ENCODE data around the gene TGDS. TPM values are rescaled to one million over a fixed set of nuclear protein-coding genes. Genes with fewer than 3 reads are reported as not detected.
"Not testable (repeated sequence)": the region's sequence is repeated elsewhere in the genome, so short reads cannot be mapped to it uniquely, and the experiment has no call there.

The TGDS gene, protein sequence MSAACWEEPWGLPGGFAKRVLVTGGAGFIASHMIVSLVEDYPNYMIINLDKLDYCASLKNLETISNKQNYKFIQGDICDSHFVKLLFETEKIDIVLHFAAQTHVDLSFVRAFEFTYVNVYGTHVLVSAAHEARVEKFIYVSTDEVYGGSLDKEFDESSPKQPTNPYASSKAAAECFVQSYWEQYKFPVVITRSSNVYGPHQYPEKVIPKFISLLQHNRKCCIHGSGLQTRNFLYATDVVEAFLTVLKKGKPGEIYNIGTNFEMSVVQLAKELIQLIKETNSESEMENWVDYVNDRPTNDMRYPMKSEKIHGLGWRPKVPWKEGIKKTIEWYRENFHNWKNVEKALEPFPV
- total RNA-seq, result 10 to 100 TPM; 15.8 to 25.2 (median 20.4) TPM

DNA sequence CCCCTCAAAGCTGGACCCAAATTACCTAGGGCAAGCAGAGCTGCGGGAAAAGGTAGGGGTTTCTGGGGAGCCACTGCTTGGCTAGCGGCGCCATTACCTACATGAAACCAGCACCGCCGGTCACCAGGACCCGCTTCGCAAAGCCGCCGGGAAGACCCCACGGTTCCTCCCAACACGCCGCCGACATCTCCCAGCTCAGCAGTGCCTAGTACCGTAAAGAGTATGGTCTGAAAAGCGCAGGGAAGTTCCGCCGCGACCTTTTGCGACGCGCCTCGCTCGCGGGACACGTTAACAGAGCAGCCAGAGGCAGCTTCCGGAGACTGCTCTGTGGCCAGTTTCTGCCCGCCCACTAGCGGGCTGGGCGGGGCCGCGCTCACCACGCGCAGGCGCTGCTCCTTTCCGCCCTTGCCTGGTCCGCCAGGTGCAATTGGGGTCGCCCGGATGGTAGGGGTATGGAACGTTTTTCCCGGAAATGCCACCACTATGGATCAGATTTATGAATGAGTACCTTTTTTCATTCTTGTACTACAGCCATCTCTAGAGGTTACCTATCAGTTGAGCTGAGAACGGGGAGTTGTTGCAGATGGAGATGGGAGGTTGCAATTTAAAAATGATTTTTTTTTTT lies at the start of gene TGDS:
TSS of gene TGDS (minus strand) at position 203 of the 625 bp plus-strand sequence. CDS start at position 187, 16 bp downstream.
- WGBS, 2 donors, result 0 to 2% methylated on average over 8 to 34 of the region's 41 CpGs
- peak; percentile 93 to 95 for DNase-seq
- Histone ChIP-seq H3K4me1 (peaks cover 18 to 19% of the 10 kb centered on the region in 2 donors), H3K27ac (peak within 1 kb of the TSS in 2 of 3 donors; percentile 57 to 78), H3K36me3 (peaks cover 0 to 11% of the 10 kb centered on the region in 2 donors), H3K9me3 (no peaks in the 10 kb centered on the region), H3K27me3 (no peaks in the 10 kb centered on the region), H3K4me3 (replicated peaks in 1 of 3) (peak within 1 kb of the TSS; percentile 55 to 91 (median 67))
- intact Hi-C loops (cut with DNase I), result loop anchor here (10.0 kb wide), 1 partner anchor 51 kb away; no protein-coding TSS in a partner anchor
- TF ChIP-seq POLR2A (IDR thresholded peaks at IDR 0.05), result peak in 1 of 2 donors; percentile 90
- TF ChIP-seq, protein P1, sequence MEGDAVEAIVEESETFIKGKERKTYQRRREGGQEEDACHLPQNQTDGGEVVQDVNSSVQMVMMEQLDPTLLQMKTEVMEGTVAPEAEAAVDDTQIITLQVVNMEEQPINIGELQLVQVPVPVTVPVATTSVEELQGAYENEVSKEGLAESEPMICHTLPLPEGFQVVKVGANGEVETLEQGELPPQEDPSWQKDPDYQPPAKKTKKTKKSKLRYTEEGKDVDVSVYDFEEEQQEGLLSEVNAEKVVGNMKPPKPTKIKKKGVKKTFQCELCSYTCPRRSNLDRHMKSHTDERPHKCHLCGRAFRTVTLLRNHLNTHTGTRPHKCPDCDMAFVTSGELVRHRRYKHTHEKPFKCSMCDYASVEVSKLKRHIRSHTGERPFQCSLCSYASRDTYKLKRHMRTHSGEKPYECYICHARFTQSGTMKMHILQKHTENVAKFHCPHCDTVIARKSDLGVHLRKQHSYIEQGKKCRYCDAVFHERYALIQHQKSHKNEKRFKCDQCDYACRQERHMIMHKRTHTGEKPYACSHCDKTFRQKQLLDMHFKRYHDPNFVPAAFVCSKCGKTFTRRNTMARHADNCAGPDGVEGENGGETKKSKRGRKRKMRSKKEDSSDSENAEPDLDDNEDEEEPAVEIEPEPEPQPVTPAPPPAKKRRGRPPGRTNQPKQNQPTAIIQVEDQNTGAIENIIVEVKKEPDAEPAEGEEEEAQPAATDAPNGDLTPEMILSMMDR (IDR thresholded peaks at IDR 0.05), result peak in 1 of 6 experiments; percentile 36

DNA sequence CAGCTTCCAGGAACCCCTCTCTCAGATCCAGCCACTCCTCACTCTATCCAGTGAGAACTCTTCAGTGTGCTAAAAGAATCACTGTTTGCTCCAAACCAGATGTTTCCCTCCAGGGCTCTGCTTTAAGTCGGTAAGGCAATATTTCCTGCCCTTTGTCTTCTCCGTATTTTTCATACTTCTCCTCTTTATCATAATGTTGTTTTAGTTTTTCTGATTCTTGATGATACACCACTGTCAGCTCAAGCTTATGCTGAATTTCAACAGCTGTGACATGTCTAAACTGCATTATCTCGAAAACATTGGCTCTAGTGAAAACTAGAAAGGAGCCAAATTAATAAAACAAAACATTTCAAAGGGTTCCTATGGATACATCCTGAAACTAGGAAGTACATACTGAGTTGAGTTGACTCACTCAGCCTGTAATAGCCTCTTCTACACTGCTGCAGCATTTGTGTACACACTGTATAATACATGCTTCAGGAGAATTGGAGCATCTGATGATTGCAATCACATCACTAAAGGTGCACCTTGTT lies 45.5 kb upstream of the TGDS start:
- Histone ChIP-seq H3K4me3 (replicated peaks in 1 of 3) (no peak overlapping the region), H3K9me3 (no peaks in the 10 kb centered on the region), H3K36me3 (no peaks in the 10 kb centered on the region), H3K4me1 (peaks cover 9 to 11% of the 10 kb centered on the region in 2 donors), H3K27ac (no peak overlapping the region), H3K27me3 (no peaks in the 10 kb centered on the region)
- TF ChIP-seq POLR2A (IDR thresholded peaks at IDR 0.05), result no peak
- TF ChIP-seq, protein P1 (IDR thresholded peaks at IDR 0.05), result no peak
- 13 to 14% methylated on average over 3 of the region's 3 CpGs for WGBS, 2 donors
- no peak for DNase-seq
- intact Hi-C loops (cut with DNase I), result no loop called here

DNA sequence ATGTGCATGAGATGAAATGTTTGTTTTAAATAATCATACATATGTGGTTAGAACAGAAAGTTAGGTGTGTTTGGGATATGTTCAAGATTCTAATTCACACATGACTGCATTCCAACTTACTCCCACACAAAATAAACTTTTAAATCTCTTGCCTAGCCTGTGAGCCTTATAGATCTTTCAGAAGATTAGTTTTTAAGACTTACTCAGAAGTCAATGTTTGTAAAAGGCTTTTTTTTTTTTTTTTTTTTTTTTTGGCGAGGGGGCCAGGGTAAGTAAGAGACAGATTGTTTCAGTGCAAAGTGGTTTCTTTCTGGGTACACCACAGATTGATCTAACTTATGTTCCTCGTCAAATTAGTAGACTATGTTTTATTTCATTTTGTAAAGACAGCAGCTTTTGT lies 44.8 kb upstream of the TGDS start:
- Histone ChIP-seq H3K4me3 (replicated peaks in 1 of 3) (no peak overlapping the region), H3K27me3 (no peaks in the 10 kb centered on the region), H3K9me3 (no peaks in the 10 kb centered on the region), H3K4me1 (peaks cover 9 to 11% of the 10 kb centered on the region in 2 donors), H3K27ac (no peak overlapping the region), H3K36me3 (no peaks in the 10 kb centered on the region)
- 14 to 24% methylated on average over 2 of the region's 2 CpGs for WGBS, 2 donors
- no peak for TF ChIP-seq POLR2A (IDR thresholded peaks at IDR 0.05)
- TF ChIP-seq, protein P1 (IDR thresholded peaks at IDR 0.05), result no peak
- intact Hi-C loops (cut with DNase I), result no loop called here
- DNase-seq, result no peak

DNA sequence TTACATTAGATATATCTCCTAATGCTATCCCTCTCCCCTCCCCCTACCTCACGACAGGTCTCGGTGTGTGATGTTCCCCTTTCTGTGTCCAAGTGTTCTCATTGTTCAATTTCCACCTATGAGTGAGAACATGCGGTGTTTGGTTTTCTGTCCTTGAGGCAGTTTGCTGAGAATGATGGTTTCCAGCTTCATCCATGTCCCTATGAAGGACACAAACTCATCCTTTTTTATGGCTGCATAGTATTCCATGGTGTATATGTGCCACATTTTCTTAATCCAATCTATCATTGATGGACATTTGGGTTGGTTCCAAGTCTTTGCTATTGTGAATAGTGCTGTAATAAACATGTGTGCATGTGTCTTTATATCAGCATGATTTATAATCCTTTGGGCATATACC lies 41.7 kb upstream of the TGDS start:
- H3K36me3 ChIP-seq; H3K27me3 ChIP-seq; intact Hi-C loops (cut with DNase I); H3K9me3 ChIP-seq; DNase-seq; H3K4me3 ChIP-seq (replicated peaks in 1 of 3); H3K27ac ChIP-seq: not testable (repeated sequence)
- peaks cover 9 to 11% of the 10 kb centered on the region in 2 donors for H3K4me1 ChIP-seq
- 98 to 99% methylated on average over 3 of the region's 3 CpGs for WGBS, 2 donors

DNA sequence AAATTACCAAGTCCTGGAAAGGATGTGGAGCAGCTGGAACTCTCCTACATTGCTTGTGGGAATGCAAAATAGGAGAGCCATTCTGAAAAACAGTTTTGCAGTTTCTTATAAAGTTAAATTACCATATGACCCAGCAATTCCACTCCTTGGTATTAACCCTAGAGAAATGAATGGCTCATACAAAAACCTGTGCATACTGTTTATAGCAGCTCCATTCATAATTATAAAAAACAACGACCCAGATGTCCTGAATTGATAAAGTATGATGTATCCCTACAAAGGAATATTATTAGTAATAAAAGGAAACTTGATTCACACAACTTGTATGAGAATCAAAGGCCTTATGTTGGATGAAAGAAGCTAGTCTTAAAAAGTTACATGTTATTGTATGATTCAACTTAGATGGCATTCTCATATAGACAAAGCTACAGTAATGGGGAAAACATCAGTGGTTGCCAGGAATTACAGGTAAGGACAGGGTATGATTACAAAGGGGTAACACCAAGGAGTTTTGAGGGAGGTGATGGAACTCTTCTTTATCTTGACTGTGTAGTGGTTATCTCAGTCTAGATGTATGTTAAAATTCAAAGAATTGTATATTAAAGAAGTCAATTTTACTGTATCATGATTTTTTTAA lies 41.1 kb upstream of the TGDS start:
- WGBS, 2 donors, result 91 to 98% methylated on average over 1 of the region's 1 CpG
- intact Hi-C loops (cut with DNase I), result no loop called here
- no peak for TF ChIP-seq POLR2A (IDR thresholded peaks at IDR 0.05)
- TF ChIP-seq, protein P1 (IDR thresholded peaks at IDR 0.05), result no peak
- DNase-seq, result no peak
- H3K27me3 ChIP-seq, result no peaks in the 10 kb centered on the region
- no peak overlapping the region for H3K27ac ChIP-seq
- no peaks in the 10 kb centered on the region for H3K9me3 ChIP-seq
- H3K36me3 ChIP-seq, result no peaks in the 10 kb centered on the region
- H3K4me3 ChIP-seq (replicated peaks in 1 of 3), result no peak overlapping the region
- H3K4me1 ChIP-seq, result peaks cover 9 to 11% of the 10 kb centered on the region in 2 donors

DNA sequence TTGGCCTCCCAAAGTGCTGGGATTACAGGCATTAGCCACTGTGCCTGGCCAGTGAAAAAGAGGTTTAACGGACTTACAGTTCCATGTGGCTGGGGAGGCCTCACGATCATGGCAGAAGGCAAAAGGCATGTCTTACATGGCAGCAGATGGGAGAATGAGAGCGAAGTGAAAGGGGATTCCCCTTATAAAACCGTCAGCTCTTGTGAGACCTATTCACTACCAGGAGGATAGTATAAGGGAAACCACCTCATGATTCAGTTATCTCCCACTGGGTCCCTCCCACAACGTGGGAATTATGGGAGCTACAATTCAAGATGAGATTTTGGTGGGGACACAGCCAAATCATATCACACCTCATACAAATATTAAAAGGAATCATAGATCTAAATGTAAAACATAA lies 40.1 kb upstream of the TGDS start:
- H3K27ac ChIP-seq; H3K9me3 ChIP-seq; H3K36me3 ChIP-seq; H3K4me1 ChIP-seq; H3K4me3 ChIP-seq (replicated peaks in 1 of 3); intact Hi-C loops (cut with DNase I); DNase-seq; H3K27me3 ChIP-seq: not testable (repeated sequence)
- WGBS, 2 donors, result 78 to 80% methylated on average over 5 of the region's 5 CpGs

Data from thyroid gland (tissue), 4 donors.